ENCODE data around the gene NAPB.
A peak's percentile ranks its signal among the peaks of the same experiment; 100 is the strongest.
"Not testable (repeated sequence)": the region's sequence is repeated elsewhere in the genome, so short reads cannot be mapped to it uniquely, and the experiment has no call there.

NAPB gene

DNA sequence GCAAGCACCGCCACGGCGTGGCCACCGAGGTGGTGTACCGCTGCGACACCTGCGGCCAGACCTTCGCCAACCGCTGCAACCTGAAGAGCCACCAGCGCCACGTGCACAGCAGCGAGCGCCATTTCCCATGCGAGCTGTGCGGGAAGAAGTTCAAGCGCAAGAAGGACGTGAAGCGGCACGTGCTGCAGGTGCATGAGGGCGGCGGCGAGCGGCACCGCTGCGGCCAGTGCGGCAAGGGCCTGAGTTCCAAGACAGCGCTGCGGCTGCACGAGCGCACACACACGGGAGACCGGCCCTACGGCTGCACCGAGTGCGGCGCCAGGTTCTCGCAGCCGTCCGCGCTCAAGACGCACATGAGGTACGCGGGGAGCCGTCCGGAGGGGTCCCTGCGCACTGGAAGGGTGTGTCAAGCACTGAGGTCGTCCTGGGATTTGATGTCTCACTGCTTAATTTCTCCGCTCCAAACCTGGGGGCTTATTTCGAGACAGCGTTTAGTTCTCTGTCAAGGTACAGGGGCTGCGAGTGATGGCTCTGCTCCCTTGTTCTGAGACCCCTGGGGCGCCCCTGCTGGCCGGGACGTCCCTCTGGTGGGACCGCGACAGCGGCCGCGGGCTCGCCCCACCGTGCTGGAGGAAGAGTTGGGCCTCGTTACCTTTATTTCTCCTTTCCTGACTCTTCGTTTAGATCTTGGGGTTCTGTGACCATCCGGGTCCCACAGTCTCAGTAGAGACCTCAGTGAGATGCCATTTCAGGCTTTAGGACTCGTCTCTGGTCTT lies 55.7 kb downstream of the NAPB start:
- no peak for DNase-seq

GRCh38 chr20:23363257-23363649 lies 58.0 kb downstream of the NAPB start:
- DNase-seq: no peak

GRCh38 chr20:23362392-23363256 lies 58.7 kb downstream of the NAPB start:
- no peak for DNase-seq

GRCh38 chr20:23361476-23362391 lies 59.6 kb downstream of the NAPB start, which contains the start of gene GZF1:
Gene GZF1 (plus strand): TSS chr20:23362182. CDS start chr20:23364384, 2,202 bp downstream.
- DNase-seq: peak; percentile 100

DNA sequence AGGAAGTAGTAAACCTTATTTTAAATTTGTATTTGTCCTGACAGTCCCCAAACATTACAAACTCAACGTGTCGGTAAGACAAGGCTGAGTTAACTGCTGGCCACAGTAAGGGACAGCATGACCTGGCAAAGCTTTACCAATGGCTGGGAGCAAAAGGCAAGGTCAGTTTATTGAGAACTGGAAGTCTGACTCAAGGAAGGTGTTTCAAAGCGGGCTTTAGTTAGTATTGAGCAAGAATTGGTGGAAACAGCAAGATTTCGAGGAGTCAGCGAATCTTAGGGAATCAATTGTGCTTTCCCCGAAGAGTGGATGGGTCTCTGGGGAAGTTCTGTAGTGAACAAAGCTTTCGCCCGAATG lies 60.2 kb downstream of the NAPB start:
- no peak for DNase-seq

DNA sequence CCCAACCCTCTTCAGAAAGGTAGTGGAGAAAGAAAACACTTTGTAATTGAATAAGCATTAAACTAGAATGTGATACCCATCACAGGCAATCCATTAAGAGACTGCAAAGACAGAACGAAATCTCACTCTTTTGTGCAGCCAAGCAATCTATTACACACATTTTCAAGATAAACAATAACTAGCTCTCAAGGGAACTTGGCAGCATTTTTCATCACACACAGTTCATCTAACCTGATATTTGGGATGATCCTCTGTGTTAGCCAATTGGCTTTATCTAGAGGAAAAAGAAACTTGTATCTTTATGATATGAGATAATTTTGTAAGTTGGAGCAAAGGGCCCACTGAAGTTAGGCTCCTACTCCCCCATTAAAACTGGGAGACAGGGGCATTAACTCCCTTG lies 60.8 kb downstream of the NAPB start:
- DNase-seq: no peak

DNA sequence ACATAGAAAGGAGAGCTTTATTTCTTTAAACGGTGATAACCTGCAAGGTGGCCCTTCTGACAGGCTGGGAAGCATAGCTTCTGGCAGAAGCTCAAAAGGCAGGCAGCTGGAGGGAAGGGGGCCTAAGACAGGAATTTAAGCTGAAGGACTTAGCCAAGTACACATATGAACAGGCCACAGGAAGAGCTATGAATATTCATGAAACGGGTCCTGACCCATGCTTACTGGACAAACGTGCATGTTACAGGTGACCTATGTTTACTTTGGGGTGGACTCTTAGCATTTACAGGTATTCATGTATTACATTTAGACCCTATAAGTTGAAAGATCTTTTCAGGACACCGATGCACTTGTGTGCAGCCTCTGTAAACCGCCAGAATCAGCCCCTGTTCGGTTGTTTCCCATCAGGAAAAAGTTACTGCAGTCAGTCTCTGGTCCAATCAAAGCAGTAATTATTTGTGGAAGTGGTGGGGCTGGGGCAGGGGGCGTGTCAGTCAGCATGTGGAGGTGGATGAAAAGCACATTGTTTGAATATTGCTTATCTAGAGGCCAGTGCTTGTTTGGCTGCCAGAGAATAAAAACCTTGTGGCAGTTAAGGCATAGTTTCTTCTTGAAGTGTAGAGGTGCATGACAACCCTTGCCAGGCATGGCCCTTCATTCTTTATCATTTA lies 62.2 kb downstream of the NAPB start:
- DNase-seq: no peak

DNA sequence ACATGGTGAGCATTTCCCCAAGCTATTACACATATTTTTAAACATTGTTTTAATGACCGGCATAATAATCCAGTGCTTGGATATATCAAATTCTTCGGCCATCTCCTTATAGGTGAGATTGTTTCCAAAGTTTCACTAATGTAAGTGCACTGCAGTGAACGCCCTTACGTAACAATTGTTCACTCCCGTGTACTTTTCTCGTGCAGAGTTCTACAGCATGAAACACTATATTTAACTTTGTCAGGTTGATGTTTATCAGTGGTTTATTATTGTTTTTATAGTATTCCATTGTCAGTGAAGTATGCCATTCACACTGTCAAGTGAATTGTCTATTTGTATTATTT lies 62.8 kb downstream of the NAPB start:
- no peak for DNase-seq

GRCh38 chr20:23357767-23358562 lies 63.3 kb downstream of the NAPB start:
- peak; percentile 100 for DNase-seq

DNA sequence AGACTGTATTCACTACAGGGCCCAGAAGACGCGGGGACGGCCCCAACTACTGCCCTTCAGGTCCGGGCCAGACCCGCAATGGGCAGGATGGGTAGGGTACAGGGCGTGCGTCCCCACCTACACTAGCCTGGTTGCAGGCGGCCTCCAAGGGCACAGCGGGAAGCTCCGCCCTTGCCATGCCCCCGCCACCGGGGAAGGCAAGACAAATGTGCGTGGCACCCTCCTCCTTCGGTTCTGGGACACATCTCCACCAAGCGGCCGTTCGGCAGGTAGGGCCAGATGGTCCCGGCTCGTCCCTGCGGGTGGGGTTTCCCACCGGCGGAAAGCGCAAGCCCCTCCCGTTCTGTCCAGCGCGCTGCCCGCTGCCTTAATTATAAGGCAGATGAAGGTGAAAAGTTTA lies 65.1 kb downstream of the NAPB start:
- DNase-seq: no peak

DNA sequence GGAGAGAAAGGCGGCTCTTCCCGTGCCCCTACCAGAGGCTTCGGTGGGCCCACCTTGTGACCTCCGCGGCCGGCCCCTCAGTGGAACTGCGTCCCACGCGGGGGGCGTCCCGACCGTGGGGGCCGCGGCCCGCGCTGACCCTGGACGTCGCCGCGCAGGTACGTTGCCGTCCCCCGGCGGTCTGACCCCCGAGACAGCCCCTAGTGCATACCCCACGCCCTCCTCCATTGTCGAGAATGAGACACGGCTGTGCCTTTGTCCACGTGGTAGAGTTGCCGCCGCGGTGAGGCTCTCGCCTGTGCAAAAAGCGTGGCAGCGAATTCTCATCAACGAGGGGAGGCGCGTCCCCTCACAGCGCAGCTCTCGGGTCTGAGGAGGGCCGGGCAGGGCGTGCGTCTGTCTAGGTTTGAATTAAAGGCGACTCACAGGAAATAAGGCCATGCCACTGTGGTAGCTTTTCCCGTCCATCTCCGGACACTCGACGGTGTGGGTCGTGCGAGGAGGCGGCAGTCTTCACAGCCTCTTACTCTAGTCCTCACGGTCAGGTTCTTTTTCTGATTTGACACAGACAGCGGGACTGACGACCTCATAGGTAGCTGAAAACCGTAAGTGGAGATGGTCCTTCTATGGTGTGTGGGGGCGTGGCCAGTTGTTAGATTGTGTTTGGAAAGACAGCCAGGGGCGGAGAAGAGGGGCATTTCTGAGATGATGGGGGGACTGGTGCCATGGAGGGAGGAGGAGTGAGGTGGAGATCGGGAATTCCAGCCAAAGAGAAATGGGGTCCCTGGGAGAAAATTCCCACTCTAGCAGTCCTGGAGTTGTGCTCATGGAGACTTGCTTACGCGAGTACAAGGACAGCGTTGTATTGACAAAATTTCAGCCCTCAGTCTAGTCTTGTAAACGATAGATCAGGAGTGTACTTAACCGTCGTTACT lies 70.1 kb downstream of the NAPB start:
- DNase-seq: peak; percentile 75

- DNase-seq: peak; percentile 98
Observed at GRCh38 chr20:23350196-23350903, 70.9 kb downstream of the NAPB start, which contains the start of gene NXT1. Gene NXT1 (plus strand): TSS chr20:23350791. CDS start chr20:23354042, 3,251 bp downstream.

GRCh38 chr20:23349338-23350195 lies 71.7 kb downstream of the NAPB start:
- DNase-seq: peak; percentile 92

- DNase-seq: not testable (repeated sequence)
Observed at GRCh38 chr20:23348510-23348909, 72.8 kb downstream of the NAPB start.

- DNase-seq: no peak
Observed at GRCh38 chr20:23347791-23348190, 73.5 kb downstream of the NAPB start.

GRCh38 chr20:23346002-23346401 lies 75.3 kb downstream of the NAPB start:
- DNase-seq: no peak

GRCh38 chr20:23344336-23344735 lies 77.0 kb downstream of the NAPB start:
- DNase-seq: no peak

DNA sequence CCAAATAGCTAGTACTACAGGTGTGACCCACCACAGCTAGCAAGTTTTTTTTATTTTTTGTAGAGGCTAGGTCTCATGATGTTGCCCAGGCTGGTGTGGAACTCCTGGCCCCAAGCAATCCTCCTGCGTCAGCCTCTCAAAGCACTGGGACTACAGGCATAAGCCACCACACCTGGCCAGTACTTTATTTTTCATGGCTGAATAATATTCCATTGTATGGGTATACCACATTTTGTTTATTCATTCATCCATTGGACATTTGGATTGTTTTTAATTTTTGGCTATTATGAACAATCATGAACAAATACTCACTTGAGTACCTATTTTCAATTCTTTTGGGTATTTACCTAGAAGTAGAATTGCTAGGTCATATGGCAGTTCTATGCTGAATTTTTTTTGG lies 77.7 kb downstream of the NAPB start:
- DNase-seq: no peak

DNA sequence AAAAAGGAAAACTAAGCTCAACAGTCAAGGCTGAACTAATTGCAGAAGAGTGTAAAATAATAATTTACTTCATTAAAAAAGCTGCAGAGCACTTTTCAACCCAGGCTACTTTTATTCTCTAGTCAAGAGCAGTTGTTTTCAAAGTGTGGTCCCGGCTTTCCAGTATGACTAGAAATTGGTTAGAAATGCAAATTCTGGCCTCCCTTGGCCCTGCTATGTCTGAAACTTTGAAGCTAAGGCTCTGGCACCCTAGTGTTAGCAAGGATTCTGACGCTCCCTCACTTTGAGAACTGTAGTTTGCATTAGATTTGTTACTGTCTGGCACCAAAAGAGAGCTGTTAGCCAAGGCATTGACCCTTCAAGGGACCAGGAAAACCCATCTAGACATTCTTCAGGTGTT lies 80.2 kb downstream of the NAPB start:
- DNase-seq: no peak
